Vein endothelial cell (primary cell): Measurements from ENCODE around the gene RLN3. TPM values are rescaled to one million over a fixed set of nuclear protein-coding genes. Genes with fewer than 3 reads are reported as not detected.

Experiments used
- total RNA-seq: library from RNA; depleted of rRNA; stranded (reverse); fragments of >200 nt; gene quantifications from 2 replicates; pipeline ENCODE4 v1.2.3, GENCODE V29; 2012

Gene RLN3, protein sequence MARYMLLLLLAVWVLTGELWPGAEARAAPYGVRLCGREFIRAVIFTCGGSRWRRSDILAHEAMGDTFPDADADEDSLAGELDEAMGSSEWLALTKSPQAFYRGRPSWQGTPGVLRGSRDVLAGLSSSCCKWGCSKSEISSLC
- not detected in 2 replicates for total RNA-seq

DNA sequence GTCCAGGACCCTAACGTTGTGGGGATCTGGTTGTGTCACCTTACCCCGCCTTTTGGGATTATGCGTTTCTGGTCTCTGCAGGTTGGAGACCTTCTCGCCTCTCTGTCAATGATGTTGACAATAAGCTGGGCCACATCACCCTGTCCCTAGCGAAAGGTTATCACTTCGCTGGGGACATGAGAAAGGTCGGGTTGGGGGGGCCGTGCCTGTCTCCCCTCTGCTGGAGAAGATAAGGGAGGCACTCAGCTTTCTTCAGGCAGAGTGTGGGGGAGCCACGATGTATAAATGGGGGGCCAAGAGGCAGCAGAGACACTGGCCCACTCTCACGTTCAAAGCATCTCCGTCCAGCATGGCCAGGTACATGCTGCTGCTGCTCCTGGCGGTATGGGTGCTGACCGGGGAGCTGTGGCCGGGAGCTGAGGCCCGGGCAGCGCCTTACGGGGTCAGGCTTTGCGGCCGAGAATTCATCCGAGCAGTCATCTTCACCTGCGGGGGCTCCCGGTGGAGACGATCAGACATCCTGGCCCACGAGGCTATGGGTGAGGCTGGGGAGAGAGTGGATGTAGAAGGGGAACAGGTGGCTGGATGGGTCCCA lies at the start of gene RLN3:
Gene RLN3, plus strand, starts transcription at position 293 of the 595 bp plus-strand sequence. Its CDS starts 57 bp downstream, at position 350.

DNA sequence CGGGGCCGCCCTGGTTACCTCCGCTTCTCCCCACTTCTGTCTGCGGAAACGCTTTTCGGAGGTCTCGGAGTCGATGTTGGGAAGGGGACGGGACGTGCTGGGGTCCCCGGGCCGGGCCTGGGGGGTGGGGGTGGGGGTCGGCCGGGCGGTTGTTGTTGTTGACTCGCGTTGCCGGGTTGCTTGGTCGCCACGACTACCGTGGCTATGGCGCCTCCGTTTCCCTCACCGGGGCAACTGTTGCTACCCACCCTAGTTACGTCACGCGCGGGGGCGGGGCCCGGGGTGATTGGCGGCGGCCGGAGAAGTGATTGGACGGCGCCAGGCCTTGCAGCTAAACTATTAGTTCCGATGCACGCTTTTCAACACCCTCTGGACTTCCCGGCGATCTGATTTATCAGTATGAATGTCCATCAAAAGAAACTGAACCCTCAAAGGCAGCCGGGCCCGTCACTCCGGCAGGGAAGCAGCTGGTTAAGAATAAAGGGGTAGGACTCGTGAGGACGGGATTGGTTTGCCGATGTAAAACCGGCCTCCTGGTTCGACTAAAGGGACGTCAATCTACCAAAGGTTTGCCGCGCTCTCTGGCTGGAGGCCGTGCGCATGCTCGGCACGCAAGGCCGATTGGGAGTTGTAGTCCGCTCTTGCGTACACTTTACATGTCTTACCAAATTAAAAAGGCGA lies 21.7 kb upstream of the RLN3 start, which contains the start of gene RFX1:
Gene RFX1, minus strand, starts transcription at position 236 of the 681 bp plus-strand sequence. CDS start 12,477 bp downstream, outside the sequence.

DNA sequence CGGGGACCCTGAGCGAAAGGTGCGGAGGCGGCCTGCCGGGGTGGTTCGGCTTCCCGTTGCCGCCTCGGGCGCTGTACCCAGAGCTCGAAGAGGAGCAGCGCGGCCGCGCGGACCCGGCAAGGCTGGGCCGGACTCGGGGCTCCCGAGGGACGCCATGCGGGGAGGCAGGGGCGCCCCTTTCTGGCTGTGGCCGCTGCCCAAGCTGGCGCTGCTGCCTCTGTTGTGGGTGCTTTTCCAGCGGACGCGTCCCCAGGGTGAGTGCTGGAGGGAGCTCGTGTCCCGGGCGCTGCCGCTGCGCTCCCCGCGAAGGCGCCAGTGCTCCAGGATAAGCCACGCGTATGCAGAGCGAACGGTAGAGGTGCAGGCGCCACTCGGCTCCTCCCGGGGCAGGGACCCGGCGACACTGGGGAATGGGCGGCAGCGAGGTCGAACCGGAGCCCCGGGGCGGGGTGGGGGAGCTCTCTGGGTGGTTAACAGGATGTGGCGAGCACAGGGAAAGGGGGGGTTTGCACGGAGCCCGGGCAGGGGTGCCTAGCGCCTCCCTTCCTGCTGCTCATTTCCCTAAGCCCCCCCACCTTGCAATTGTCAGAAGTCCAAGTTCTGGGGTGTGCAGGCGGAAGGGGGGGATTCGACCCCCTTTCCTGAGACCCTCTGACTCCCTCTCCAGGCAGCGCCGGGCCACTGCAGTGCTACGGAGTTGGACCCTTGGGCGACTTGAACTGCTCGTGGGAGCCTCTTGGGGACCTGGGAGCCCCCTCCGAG lies 4.0 kb downstream of the RLN3 start, which contains the start of gene IL27RA:
Gene IL27RA, plus strand, starts transcription at position 44 of the 762 bp plus-strand sequence. Its CDS starts 111 bp downstream, at position 155.

DNA sequence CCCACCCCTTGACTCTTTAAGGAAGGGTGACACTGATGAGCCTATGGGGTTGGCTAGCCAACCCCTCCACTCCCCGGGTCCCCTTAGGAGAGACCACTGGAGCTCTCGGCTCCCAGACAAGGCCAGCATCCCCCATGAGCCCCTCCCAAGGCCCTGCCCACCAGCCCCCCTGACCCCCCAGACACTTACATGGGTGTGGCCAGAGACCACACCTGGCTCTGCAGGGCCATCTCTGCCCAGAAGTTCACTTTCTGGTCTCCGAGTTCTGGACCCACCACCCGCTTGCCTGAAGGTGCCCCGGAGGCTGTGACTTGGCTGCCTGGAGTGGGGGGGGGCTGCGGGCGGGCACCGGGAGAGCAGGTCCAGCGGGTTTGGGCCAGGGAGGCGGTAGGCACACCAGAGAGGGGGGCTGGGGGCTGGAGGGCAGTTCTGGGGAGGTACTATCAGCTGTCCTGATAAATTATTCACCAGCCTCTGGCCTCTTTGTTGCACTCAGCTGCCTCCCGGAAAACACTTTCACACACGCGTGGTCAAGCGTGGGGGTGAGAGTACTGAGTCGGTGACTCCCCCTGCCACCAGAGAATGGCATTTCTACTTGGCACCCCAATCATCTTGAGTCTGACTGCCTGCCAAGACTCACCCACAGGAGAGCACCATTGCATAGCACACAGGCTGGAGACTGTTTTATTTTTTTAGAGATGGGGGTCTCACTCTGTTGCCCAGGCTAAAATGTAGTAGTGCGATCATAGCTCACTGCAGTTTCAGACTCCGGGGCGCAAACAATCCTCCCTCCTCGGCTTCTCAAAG lies 34.0 kb downstream of the RLN3 start, which contains the start of gene PALM3:
Gene PALM3, minus strand, starts transcription at position 326 of the 807 bp plus-strand sequence. Its CDS starts 96 bp downstream, at position 230.

DNA sequence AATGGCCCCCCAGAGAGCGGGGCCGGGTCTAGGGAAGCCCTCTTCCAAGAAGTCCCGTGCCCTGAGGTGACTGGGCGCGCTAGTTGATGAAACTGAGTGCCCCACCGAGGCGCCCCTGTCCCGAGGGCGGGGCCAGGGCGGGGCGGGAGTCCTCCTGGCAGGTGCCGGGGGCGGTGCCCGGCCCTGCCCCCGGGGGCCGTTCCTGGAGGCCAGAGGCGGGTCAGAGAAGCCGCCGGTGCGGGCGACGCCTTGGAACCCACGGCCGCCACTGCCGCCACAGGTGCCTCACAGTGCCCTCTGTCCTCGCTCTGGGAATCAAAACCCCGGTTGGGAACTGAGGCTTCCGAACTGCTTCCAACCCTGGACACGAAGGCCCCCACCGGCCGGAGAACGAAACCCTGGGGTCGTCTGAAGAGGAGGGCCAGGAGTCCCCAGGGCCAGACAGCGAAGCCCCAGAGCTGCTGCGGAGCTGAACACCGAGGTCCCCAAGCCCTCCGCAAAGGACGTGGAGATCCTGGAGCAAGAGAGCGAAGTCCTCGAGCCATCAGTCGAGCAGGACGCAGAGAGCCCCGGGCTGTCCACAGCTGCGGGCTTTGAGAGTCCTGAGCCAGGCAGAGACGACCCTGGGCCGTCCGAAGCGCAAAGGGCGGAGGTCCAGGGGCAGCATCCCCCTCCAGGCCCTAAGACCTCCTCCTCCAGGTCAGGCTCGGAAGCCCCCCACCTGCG lies 44.8 kb downstream of the RLN3 start, which contains the start of gene MISP3:
Gene MISP3, plus strand, starts transcription at position 252 of the 726 bp plus-strand sequence. CDS start 524 bp downstream, outside the sequence.

Other genes starting within 250 kb of the RLN3 start
- 16.8 and 21.6 TPM in 2 replicates for gene ZSWIM4, start 232.7 kb upstream of the RLN3 start, total RNA-seq
- gene NANOS3, start 151.0 kb upstream of the RLN3 start, total RNA-seq = 0.33 and 0.76 TPM in 2 replicates
- gene BRME1, start 122.0 kb upstream of the RLN3 start, total RNA-seq = 0.65 and 0.76 TPM in 2 replicates
- 13.5 and 21.2 TPM in 2 replicates for gene CC2D1A, start 121.9 kb upstream of the RLN3 start, total RNA-seq
- gene PODNL1, start 89.7 kb upstream of the RLN3 start, total RNA-seq = under 0.01 and 0.19 TPM in 2 replicates
- 16.0 and 19.7 TPM in 2 replicates for gene DCAF15, start 75.6 kb upstream of the RLN3 start, total RNA-seq
- gene RFX1, start 21.8 kb upstream of the RLN3 start, total RNA-seq = 3.1 and 3.6 TPM in 2 replicates
- gene IL27RA, start 3.6 kb downstream of the RLN3 start, total RNA-seq = 4.1 and 6.5 TPM in 2 replicates
- not detected in 2 replicates for gene PALM3, start 33.9 kb downstream of the RLN3 start, total RNA-seq
- 0.10 and 0.33 TPM in 2 replicates for gene MISP3, start 44.6 kb downstream of the RLN3 start, total RNA-seq
- not detected in 2 replicates for gene C19orf67, start 57.6 kb downstream of the RLN3 start, total RNA-seq
- gene SAMD1, start 62.6 kb downstream of the RLN3 start, total RNA-seq = 26.3 and 37.6 TPM in 2 replicates
- gene PRKACA, start 89.6 kb downstream of the RLN3 start, total RNA-seq = 59.2 and 62.7 TPM in 2 replicates
- gene ASF1B, start 108.4 kb downstream of the RLN3 start, total RNA-seq = 11.4 and 20.4 TPM in 2 replicates
- gene ADGRL1, start 178.0 kb downstream of the RLN3 start, total RNA-seq = 6.9 and 8.5 TPM in 2 replicates